Fibroblast of mammary gland (primary cell): ENCODE data around the gene BMPR1B.

Experiments
- DNase-seq: peaks from one replicate; pipeline ENCODE4 v3.0.0-alpha.2; 2010; ENCODE audit warnings: low read depth
- H3K4me3 ChIP-seq: 2 replicates; pipeline ENCODE4 v1.5.1; 2011; ENCODE audit warnings: low read depth, mild to moderate bottlenecking, low read length, moderate library complexity; ENCODE audit not compliant: control insufficient read depth
- TF ChIP-seq, protein P1 (sequence below): conservative IDR thresholded peaks from 2 replicates; pipeline ENCODE4 v1.5.1; 2011; ENCODE audit warnings: low read depth, low read length, inconsistent platforms; ENCODE audit not compliant: control insufficient read depth, insufficient read depth

BMPR1B gene

DNA sequence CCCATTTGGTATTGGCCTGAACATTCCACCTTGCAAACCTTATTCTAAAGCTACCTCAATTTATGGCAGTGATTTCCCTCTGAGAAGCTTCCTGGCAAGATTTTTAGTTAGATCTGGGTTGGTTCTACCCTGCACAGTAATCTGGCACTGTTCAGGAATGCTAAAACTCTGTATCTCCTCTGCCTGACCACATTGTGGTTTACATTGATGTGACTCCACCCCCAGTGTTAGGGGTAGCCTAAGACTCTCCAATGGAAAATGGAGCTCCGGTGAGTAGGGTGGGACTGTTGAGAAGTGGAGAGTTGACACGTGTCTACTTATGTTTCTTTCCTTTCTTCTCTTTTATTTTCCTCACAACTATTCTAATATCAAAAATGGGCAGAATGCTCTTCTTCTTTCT is 45.4 kb downstream of the BMPR1B start:
- TF ChIP-seq, protein P1, sequence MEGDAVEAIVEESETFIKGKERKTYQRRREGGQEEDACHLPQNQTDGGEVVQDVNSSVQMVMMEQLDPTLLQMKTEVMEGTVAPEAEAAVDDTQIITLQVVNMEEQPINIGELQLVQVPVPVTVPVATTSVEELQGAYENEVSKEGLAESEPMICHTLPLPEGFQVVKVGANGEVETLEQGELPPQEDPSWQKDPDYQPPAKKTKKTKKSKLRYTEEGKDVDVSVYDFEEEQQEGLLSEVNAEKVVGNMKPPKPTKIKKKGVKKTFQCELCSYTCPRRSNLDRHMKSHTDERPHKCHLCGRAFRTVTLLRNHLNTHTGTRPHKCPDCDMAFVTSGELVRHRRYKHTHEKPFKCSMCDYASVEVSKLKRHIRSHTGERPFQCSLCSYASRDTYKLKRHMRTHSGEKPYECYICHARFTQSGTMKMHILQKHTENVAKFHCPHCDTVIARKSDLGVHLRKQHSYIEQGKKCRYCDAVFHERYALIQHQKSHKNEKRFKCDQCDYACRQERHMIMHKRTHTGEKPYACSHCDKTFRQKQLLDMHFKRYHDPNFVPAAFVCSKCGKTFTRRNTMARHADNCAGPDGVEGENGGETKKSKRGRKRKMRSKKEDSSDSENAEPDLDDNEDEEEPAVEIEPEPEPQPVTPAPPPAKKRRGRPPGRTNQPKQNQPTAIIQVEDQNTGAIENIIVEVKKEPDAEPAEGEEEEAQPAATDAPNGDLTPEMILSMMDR = no peak
- no peak for DNase-seq
- no peak overlapping the region for H3K4me3 ChIP-seq

- TF ChIP-seq, protein P1 = no peak
- H3K4me3 ChIP-seq = no peak overlapping the region
- no peak for DNase-seq
Observed at GRCh38 chr4:94804650-94805049, 46.9 kb downstream of the BMPR1B start.

DNA sequence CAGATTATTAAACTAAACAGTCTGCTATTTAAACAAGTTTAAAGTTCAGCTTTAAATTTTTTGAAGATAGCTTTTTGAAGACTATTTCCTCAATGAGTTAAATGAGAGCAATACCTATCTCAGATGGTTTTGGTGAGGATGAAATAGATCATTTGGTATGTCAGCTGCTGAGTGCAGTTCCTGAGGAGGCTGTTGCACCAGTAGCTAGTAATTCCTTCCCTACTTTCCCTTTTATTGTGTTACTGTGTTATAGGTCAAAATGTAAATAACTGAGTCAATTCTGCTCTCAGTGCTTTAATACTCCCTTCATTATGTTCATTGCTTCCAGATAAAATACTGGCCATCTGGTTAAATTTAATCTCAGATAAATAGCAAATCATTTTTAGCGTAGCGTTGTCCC is 48.6 kb downstream of the BMPR1B start:
- H3K4me3 ChIP-seq = no peak overlapping the region
- TF ChIP-seq, protein P1 = no peak
- DNase-seq = no peak

DNA sequence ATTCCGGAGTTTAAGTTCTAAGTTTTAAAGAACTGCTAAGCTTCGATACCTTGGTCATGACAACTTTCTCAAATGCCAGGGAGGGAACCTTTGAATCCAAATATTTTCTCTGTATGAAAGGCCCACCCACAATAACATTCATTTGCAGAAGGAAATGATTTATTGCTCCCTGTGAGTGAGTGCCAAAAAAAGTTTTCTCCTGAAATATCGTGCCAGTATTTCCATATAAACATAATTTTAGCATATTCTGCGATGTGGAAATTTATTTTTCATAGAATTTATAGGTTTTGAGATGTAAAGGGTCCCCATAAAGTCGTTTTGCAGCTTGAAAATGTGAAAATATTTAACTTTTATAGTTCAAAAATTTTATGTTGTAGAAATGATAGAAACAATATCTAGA is 53.9 kb downstream of the BMPR1B start:
- no peak for DNase-seq
- H3K4me3 ChIP-seq = no peak overlapping the region
- TF ChIP-seq, protein P1 = no peak

- DNase-seq = no peak
- TF ChIP-seq, protein P1 = no peak
- H3K4me3 ChIP-seq = no peak overlapping the region
Observed at GRCh38 chr4:94813221-94813620, 55.5 kb downstream of the BMPR1B start.

- TF ChIP-seq, protein P1 = no peak
- peak; percentile 34 for DNase-seq
- no peak overlapping the region for H3K4me3 ChIP-seq
Observed at GRCh38 chr4:94814237-94814636, 56.5 kb downstream of the BMPR1B start.
